RWPE1 (cell line): ENCODE results near the gene SPINK4.

ENCODE experiments used
- CTCF ChIA-PET: fragments of 350-600 bp; sonication (Branson Sonifier 250); formaldehyde crosslinking; extraction: SDS; loops from one replicate; lab custom pipeline; 2021; lab: Yijun Ruan, JAX
- POLR2A ChIA-PET: fragments of 400-600 bp; formaldehyde crosslinking; extraction: SDS; loops from one replicate; lab custom pipeline; 2020; ENCODE audit warnings: antibody characterized with exemption; ENCODE audit not compliant: low non-redundant PET; lab: Yijun Ruan, JAX
- DNase-seq: peaks from one replicate; pipeline ENCODE4 v3.0.0; 2012; ENCODE audit warnings: low spot score
- H3K27ac ChIP-seq: fragments of 450-650 bp; 2 replicates; pipeline ENCODE4 v1.5.1; 2017
- TF ChIP-seq, protein P1 (sequence below): fragments of 450-650 bp; conservative IDR thresholded peaks from 2 replicates; pipeline ENCODE4 v1.5.1; 2017; ENCODE audit warnings: low read depth, mild to moderate bottlenecking

Gene SPINK4

DNA sequence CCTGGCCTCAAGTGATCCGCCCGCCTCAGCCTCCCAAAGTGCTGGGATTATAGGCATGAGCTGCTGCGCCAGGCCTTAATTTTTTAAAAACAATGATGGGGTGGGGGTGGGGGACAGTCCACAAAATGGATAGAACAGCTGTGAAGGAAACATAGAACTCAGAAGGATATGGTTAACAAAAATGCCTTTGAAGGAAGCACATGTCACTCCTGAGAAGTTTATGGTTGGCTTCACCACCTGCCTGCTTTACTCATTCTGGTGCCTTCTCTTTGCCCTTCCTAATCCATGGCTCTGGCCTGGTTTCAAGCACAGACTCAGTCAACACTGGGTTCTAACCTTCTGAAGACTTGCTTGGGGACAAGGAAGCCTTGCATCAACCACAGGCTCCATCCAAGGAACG is 14.2 kb downstream of the SPINK4 start:
- H3K27ac ChIP-seq: peak overlapping the region; percentile 35
- DNase-seq: no peak
- TF ChIP-seq, protein P1, sequence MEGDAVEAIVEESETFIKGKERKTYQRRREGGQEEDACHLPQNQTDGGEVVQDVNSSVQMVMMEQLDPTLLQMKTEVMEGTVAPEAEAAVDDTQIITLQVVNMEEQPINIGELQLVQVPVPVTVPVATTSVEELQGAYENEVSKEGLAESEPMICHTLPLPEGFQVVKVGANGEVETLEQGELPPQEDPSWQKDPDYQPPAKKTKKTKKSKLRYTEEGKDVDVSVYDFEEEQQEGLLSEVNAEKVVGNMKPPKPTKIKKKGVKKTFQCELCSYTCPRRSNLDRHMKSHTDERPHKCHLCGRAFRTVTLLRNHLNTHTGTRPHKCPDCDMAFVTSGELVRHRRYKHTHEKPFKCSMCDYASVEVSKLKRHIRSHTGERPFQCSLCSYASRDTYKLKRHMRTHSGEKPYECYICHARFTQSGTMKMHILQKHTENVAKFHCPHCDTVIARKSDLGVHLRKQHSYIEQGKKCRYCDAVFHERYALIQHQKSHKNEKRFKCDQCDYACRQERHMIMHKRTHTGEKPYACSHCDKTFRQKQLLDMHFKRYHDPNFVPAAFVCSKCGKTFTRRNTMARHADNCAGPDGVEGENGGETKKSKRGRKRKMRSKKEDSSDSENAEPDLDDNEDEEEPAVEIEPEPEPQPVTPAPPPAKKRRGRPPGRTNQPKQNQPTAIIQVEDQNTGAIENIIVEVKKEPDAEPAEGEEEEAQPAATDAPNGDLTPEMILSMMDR: no peak
- ChIA-PET POLR2A (interaction anchor here (0.7 kb wide), 1 partner anchor 8 kb away, joined by 5 read pairs; no protein-coding TSS in a partner anchor), CTCF (interaction anchor here (0.8 kb wide), 1 partner anchor 9 kb away, joined by 3 read pairs; no protein-coding TSS in a partner anchor)

DNA sequence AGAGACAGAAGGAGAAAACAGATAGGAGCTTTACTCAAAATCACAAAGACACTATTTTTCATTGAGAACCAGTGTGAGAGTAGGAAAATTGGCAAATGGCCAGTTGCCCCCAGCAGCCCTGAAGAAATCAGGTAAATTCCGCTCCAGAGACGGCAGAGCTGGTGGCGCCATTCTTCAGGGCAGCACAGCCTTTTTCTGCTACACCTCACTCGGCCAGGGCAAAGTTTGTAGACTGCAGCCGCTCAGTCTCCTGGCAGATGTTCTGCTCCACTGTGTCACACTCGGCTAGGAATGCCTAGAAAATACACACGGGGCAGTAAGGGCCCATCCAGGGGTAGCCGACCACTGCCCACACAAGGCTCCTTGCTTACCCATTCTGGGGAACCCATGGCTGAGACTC is 15.0 kb downstream of the SPINK4 start:
- CTCF ChIA-PET: interaction anchor here (0.8 kb wide), 1 partner anchor 8 kb away, joined by 3 read pairs; no protein-coding TSS in a partner anchor
- POLR2A ChIA-PET: no interaction called here
- H3K27ac ChIP-seq: peak overlapping the region; percentile 35
- DNase-seq: no peak
- TF ChIP-seq, protein P1: no peak

DNA sequence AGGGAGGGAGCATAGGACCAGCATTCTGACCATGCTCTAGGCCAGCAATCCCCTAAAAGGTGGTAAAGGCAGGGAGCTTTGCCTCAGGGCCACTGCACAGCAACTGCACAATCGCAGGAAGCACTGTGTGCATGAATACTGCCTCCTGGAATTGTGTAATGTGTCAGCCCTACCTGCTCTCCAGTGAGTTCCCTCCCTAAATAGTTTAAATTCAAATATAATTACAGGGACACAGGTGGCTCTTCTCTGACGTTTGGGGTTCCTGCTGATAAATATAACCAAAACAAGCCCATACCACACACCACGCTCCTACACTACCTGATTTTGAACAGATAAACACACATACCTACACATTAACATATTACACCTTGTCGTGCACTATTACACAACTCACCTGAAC is 15.5 kb downstream of the SPINK4 start:
- POLR2A ChIA-PET: no interaction called here

GRCh38 chr9:33256236-33256635 is 16.3 kb downstream of the SPINK4 start:
- ChIA-PET CTCF (no interaction called here), POLR2A (no interaction called here)
- H3K27ac ChIP-seq: no peak overlapping the region
- DNase-seq: no peak
- TF ChIP-seq, protein P1: no peak

More for the DNA sequence above, 15.5 kb downstream of the SPINK4 start:
- CTCF ChIA-PET: no interaction called here
- TF ChIP-seq, protein P1: no peak
- peak overlapping the region; percentile 35 for H3K27ac ChIP-seq
- no peak for DNase-seq

DNA sequence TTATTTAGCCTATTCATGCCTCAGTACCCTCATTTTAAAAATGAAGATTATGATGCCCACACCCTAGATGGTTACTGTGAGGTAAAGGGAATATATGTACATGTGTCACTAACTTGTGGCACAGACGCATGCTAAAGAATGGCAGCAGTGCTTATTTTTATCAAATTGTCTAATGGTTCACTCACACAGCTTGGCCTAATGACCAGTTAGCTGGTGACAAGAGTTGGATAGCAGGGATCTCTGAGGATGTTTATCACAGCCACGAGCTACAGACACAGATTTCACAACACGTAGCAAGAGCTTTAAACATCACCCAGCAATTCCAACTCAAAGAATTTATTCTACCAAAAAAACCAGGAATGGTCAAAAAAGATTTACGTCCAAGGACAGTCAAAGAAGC is 17.3 kb downstream of the SPINK4 start:
- POLR2A ChIA-PET: no interaction called here
- CTCF ChIA-PET: no interaction called here
- no peak overlapping the region for H3K27ac ChIP-seq
- TF ChIP-seq, protein P1: no peak
- DNase-seq: no peak

GRCh38 chr9:33260372-33260771 is 20.4 kb downstream of the SPINK4 start:
- ChIA-PET CTCF (no interaction called here), POLR2A (no interaction called here)
- H3K27ac ChIP-seq: no peak overlapping the region
- no peak for DNase-seq
- TF ChIP-seq, protein P1: no peak
